Measurements from ENCODE around the gene GPR32.
A peak's percentile ranks its signal among the peaks of the same experiment; 100 is the strongest.

The GPR32 gene

DNA sequence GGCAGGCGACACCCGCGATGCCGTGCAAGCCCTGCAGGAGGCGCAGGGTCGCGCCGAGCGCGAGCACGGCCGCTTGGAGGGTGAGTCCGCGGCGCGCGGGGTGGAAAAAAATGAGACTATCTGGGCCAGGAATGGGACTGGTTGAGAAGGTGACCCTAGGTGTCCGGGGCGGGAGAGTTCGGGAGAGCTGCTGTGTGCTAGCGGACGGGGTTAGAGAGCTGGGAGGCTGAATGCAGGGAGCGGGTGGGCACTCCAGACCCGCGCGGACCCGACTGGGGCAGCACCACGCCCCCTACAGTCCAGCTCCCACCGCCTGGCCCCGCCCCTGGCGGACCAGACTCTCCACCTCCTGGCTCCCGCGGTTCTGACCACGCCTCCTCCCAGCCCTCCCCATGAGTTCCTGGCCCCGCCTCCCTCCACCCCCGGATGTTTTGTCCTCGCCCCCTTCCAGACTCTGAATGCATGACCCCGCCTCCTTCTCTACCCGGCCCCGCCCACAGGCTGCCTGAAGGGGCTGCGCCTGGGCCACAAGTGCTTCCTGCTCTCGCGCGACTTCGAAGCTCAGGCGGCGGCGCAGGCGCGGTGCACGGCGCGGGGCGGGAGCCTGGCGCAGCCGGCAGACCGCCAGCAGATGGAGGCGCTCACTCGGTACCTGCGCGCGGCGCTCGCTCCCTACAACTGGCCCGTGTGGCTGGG lies 45.6 kb upstream of the GPR32 start:
- peak; percentile 100 for DNase-seq (ENCODE audit: low read depth)
- H3K4me3 ChIP-seq (replicated peaks; ENCODE audit: low read depth, low read length): peak overlapping the region; percentile 72
- TF ChIP-seq, protein P1, sequence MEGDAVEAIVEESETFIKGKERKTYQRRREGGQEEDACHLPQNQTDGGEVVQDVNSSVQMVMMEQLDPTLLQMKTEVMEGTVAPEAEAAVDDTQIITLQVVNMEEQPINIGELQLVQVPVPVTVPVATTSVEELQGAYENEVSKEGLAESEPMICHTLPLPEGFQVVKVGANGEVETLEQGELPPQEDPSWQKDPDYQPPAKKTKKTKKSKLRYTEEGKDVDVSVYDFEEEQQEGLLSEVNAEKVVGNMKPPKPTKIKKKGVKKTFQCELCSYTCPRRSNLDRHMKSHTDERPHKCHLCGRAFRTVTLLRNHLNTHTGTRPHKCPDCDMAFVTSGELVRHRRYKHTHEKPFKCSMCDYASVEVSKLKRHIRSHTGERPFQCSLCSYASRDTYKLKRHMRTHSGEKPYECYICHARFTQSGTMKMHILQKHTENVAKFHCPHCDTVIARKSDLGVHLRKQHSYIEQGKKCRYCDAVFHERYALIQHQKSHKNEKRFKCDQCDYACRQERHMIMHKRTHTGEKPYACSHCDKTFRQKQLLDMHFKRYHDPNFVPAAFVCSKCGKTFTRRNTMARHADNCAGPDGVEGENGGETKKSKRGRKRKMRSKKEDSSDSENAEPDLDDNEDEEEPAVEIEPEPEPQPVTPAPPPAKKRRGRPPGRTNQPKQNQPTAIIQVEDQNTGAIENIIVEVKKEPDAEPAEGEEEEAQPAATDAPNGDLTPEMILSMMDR (IDR thresholded peaks at IDR 0.05; ENCODE audit: low read length, missing control alignments): peak; percentile 45

DNA sequence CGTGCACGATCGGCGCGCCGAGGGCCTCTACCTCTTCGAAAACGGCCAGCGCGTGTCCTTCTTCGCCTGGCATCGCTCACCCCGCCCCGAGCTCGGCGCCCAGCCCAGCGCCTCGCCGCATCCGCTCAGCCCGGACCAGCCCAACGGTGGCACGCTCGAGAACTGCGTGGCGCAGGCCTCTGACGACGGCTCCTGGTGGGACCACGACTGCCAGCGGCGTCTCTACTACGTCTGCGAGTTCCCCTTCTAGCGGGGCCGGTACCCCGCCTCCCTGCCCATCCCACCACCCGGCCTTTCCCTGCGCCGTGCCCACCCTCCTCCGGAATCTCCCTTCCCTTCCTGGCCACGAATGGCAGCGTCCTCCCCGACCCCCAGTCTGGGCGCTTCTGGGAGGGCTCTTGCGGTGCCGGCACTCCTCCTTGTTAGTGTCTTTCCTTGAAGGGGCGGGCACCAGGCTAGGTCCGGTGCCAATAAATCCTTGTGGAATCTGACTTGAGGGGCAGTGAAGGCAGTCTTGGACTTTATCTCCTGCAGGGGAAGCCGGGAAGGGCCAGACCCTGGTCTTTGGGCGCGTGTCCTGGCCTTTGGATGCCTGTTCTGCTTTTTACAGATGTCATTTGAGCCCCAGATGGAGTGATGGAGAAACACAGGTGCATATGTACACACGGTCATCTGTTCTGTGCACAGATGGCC lies 44.9 kb upstream of the GPR32 start:
- TF ChIP-seq, protein P1 (IDR thresholded peaks at IDR 0.05; ENCODE audit: low read length, missing control alignments): no peak
- H3K4me3 ChIP-seq (replicated peaks; ENCODE audit: low read depth, low read length): peak overlapping the region; percentile 72
- DNase-seq (ENCODE audit: low read depth): no peak

DNA sequence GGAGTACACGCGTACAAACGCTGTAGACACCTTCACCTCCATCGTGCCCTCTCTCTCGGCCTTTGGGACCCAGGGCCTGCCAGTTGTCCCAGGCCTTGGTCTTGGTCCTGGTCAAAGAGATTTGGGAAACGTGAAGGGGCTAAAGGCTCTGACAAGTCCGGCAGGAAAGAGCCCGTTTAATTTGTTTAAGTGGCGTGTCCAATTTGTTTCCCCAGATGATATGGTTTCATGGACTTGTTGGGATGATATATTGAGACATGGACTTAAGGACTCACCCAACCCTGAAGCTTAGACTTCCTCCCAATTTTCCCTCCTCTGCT lies 44.4 kb upstream of the GPR32 start:
- peak overlapping the region; percentile 72 for H3K4me3 ChIP-seq (replicated peaks; ENCODE audit: low read depth, low read length)
- TF ChIP-seq, protein P1 (IDR thresholded peaks at IDR 0.05; ENCODE audit: low read length, missing control alignments): no peak
- no peak for DNase-seq (ENCODE audit: low read depth)

DNA sequence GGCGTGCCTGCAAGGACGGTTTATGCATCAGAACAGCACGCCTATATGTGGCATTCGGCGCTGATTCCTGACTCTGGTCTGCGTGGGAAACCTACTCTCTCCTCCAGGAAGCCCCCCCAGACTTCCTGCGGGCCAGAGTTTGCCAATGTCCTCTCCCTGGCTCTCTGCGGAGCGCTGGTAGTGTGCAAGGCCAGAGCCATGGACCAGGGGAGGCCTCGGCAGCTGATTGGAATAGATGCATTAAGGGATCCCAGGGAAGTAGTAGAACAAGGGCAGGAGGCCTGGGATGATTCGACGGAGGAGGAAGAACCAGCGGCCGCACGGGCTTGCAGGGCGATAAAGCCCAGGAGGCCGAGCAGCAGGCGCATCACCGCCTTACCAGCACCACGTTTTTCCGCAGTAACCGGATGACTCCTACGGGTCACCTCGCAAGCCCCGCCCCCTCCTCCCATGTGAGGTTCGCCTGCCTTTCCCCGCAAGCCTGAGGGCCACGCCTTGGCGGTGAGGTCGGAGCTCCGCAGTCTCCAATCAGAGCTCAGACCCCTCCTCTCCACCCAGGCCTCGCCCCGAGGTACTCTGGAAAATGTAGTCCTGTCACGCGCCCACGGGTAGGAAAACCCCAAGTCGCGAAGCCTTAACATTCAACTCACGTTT lies 42.1 kb upstream of the GPR32 start:
- peak; percentile 87 for DNase-seq (ENCODE audit: low read depth)
- TF ChIP-seq, protein P1 (IDR thresholded peaks at IDR 0.05; ENCODE audit: low read length, missing control alignments): no peak
- H3K4me3 ChIP-seq (replicated peaks; ENCODE audit: low read depth, low read length): peak overlapping the region; percentile 12

DNA sequence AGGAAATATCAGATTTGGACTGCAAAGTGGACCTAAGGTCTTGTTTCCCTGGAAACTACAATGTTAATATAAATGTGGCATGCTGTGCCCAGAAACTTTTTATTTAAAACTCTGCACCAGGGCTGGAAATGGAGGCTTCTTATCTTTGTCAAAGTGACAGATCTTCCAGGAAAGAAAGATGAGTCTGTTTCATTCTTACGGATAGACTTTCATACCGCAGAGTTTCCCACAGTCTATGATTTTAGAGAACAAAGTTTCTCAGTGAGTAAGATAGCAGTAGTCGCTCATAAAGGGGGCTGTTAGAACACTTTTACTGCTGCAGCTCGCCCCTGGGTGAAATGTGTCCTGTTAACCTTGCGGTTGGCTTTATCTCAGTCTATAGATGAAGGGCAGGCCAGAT lies 40.4 kb upstream of the GPR32 start:
- DNase-seq (ENCODE audit: low read depth): no peak
- TF ChIP-seq, protein P1 (IDR thresholded peaks at IDR 0.05; ENCODE audit: low read length, missing control alignments): no peak
- H3K4me3 ChIP-seq (replicated peaks; ENCODE audit: low read depth, low read length): no peak overlapping the region

DNA sequence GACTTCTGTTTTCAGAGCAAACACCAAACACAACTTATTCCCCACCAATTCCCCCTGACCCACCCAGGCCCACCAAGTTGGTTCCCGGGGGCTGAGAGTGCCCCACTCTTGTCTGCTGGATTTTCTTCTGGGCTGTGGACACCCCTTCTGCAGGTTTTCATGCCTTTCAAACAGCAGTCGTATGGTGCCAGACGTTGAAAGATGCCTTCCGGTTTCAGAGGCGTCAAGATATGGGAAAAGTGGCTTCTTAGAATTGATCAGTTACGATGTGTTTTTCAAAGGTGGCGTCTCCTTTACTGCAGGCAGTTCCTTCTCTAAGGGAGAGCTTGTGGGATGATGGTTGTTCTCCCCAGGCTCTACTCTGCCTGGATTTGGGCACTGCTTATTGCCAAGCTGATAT lies 34.4 kb upstream of the GPR32 start:
- H3K4me3 ChIP-seq (replicated peaks; ENCODE audit: low read depth, low read length): no peak overlapping the region
- no peak for DNase-seq (ENCODE audit: low read depth)
- TF ChIP-seq, protein P1 (IDR thresholded peaks at IDR 0.05; ENCODE audit: low read length, missing control alignments): no peak

Data from fibroblast of pulmonary artery (primary cell).